ENCODE data around the gene NEDD4L. TPM values are rescaled to one million over a fixed set of nuclear protein-coding genes. Genes with fewer than 3 reads are reported as not detected.

Gene NEDD4L
- total and polyA plus RNA-seq, 7 donors, result 14.8 to 28.0 (median 19.6) TPM

DNA sequence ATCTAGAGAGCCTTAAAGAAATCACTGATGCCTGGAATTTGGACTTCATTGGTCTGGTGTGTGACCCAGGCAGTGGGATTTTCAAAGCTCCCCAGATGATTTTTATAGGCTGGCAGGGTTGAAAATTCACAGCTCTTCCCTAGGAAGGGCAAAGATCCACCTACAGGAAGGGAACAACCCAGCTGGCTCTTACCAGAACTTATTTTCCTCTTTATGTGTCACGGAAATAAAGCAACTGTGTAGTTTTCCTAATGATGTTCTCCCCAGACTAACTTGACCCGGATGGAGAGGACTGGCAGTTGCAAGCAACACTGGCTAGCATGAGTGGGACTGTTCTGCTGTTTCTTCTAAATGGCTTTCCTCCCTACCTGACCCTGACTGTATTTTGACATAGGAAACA is 349.3 kb downstream of the NEDD4L start:
- 52 to 79% (median 57%) methylated on average over 2 of the region's 2 CpGs for WGBS, 3 donors
- Histone ChIP-seq H3K27me3 (ENCODE audit: insufficient read depth in 3 of 3, low read length in 2 of 3) (no peaks in the 10 kb centered on the region), H3K4me1 (peaks cover 27% of the 10 kb centered on the region), H3K36me3 (ENCODE audit: insufficient read depth in 1 of 2, low read depth in 1 of 2) (peaks cover 0 to 48% of the 10 kb centered on the region in 2 donors), H3K4me3 (no peak overlapping the region), H3K27ac (no peak overlapping the region), H3K9me3 (no peaks in the 10 kb centered on the region)
- DNase-seq (no peak), ATAC-seq (no peak)
- TF ChIP-seq CTCF (IDR thresholded peaks at IDR 0.05), result no peak
- intact Hi-C loops (cut with DNase I), result no loop called here

- WGBS, 3 donors, result 87 to 96% (median 90%) methylated on average over 7 of the region's 7 CpGs
- Histone ChIP-seq H3K4me1 (peaks cover 26% of the 10 kb centered on the region), H3K4me3 (no peak overlapping the region), H3K27ac (no peak overlapping the region), H3K9me3 (no peaks in the 10 kb centered on the region), H3K27me3 (ENCODE audit: insufficient read depth in 3 of 3, low read length in 2 of 3) (no peaks in the 10 kb centered on the region), H3K36me3 (ENCODE audit: insufficient read depth in 1 of 2, low read depth in 1 of 2) (peaks cover 0 to 43% of the 10 kb centered on the region in 2 donors)
- TF ChIP-seq CTCF (IDR thresholded peaks at IDR 0.05), result no peak
- DNase-seq, result no peak
- intact Hi-C loops (cut with DNase I), result no loop called here
- ATAC-seq, result no peak
Measured at GRCh38 chr18:58394046-58394445, 350.0 kb downstream of the NEDD4L start.

DNA sequence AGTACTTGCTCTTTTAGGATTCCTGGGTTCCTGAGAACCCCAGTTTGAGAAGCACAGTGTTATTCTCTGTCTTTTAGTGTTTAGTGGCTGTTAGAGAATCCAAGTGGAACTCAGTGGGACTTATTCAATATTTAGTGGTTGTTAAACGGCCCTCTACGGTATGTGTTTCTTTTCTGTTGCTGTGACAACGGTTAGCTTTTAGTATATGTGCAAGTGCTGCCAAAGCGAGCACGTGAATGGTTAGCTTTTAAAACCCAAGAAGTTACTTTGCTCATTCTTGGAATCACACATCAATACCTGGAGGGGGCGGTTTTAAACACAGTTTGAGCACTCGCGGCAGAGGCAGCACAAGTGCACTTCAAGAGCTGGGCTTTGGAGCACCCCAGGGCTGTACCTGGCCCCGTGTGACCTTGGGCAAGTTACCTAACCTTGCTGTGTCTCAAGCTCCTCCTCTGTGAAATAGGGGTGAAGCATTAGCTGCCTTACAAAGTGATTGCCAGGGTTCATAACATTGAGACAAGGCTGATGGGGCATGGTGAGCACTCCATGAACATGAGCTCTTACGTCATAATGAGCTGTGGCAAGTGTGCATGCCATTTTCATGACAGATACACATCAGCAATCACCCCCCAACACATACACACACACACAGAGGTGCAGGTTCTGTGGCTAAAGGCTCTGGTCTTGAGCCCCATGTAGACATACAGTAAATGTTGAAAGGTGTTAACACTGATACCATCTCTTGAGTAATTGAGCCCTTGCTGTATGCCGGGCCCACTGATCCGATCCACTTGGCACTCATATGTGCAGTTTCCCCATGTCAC is 350.8 kb downstream of the NEDD4L start:
- Histone ChIP-seq H3K27me3 (ENCODE audit: insufficient read depth in 3 of 3, low read length in 2 of 3) (no peaks in the 10 kb centered on the region), H3K4me3 (no peak overlapping the region), H3K36me3 (ENCODE audit: insufficient read depth in 1 of 2, low read depth in 1 of 2) (peaks cover 0 to 40% of the 10 kb centered on the region in 2 donors), H3K9me3 (no peaks in the 10 kb centered on the region), H3K4me1 (peaks cover 20% of the 10 kb centered on the region), H3K27ac (no peak overlapping the region)
- intact Hi-C loops (cut with DNase I), result no loop called here
- WGBS, 3 donors, result 80 to 90% (median 86%) methylated on average over 12 of the region's 12 CpGs
- DNase-seq (no peak), ATAC-seq (no peak)
- no peak for TF ChIP-seq CTCF (IDR thresholded peaks at IDR 0.05)

- no peak overlapping the region for H3K4me3 ChIP-seq
- 52 to 71% (median 55%) methylated on average over 10 of the region's 10 CpGs for WGBS, 3 donors
- peaks cover 0 to 40% of the 10 kb centered on the region in 2 donors for H3K36me3 ChIP-seq (ENCODE audit: insufficient read depth in 1 of 2, low read depth in 1 of 2)
- H3K27me3 ChIP-seq (ENCODE audit: insufficient read depth in 3 of 3, low read length in 2 of 3), result no peaks in the 10 kb centered on the region
- ATAC-seq, result no peak
- intact Hi-C loops (cut with DNase I), result no loop called here
- H3K27ac ChIP-seq, result no peak overlapping the region
- no peak for DNase-seq
- H3K4me1 ChIP-seq, result peaks cover 11% of the 10 kb centered on the region
- no peak for TF ChIP-seq CTCF (IDR thresholded peaks at IDR 0.05)
- H3K9me3 ChIP-seq, result no peaks in the 10 kb centered on the region
Measured at GRCh38 chr18:58396144-58396543, 352.1 kb downstream of the NEDD4L start.

Data from psoas muscle (tissue), 8 donors.